GM18909 (cell line): Measurements from ENCODE around the gene C1QTNF1.
"Not testable (repeated sequence)": the region's sequence is repeated elsewhere in the genome, so short reads cannot be mapped to it uniquely, and the experiment has no call there.

Source experiments
- ATAC-seq: cut with Tn5 transposase; IDR thresholded peaks from one replicate; pipeline ENCODE4 v1.9.1; 2021; ENCODE audit warnings: mild to moderate bottlenecking; ENCODE audit not compliant: unreplicated experiment, poor library complexity

Gene C1QTNF1

DNA sequence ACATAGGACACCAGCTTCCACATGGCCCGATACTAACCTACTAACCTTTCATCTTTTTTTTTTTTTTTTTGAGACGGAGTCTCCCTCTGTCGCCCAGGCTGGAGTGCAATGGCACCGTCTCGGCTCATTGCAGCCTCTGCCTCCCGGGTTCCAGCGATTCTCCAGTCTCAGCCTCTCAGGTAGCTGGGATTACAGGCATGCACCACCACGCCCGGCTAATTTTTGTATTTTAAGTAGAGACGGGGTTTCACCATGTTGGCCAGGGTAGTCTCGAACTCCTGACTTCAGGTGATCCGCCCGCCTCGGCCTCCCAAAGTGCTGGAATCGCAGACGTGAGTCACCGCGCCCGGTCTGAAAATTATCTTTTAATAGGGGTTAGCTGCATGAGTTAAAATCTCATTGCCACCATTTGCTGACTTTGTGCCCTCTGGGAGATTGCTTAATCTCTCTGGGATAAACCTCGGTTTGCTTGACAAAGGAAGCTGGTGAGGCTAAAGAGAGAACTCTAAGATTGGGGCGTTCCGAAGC lies 50.2 kb downstream of the C1QTNF1 start:
- ATAC-seq: not testable (repeated sequence)

DNA sequence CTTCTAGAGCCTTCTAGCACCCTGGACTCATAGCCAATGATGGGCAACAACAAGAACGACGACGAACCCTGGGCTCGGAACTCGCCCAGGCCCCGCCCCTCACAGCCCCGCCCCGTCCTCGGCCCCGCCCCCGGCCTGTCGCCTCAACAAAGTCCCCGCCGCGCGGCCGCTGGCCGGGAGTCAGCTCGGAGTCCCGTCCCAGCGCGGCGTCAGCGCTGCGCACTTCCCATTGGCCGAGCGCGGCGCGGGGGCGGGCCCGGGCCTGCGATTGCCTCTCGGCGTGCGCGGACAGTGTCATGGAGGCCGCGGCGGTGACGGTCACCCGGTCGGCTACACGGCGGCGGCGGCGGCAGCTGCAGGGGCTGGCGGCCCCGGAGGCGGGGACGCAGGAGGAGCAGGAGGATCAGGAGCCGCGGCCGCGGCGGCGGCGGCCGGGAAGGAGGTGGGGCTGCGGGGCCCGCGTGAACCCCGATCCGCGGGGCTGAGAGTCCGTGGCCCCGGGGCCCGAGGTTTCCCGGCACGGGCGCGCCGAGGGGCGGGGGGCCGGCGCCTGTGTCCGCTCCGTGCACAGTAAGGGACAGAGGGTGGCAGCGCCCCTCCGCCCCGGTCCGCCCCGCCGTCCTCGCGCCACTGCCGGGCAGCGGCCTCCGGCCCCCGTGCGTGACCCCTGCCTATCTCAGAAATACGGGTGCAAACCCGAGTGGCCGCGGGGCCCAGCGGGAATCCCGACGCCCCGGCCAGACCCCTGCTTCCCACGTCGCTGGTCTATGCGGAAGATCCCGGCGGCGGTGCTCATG lies 50.9 kb downstream of the C1QTNF1 start, which contains the start of gene ENGASE:
ENGASE (plus strand) TSS at position 176 of the 797 bp plus-strand sequence; CDS start at position 297, 121 bp downstream.
- peak; percentile 94 for ATAC-seq

DNA sequence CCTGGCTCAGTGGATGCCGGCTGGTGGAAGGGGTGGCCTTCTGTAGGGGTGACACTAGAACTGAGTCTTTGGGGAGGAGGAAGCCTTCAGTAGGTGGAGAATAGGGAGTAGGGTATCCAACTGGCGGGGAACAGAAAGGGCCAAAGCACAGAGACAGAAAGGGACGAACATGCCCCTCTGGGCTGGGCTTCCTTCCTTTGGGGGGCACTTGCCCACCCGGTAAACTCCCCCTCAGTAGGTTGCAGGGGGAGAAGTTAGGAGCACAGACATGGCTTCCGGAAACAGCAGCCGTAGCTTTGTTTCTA lies 51.4 kb downstream of the C1QTNF1 start:
- ATAC-seq: no peak

DNA sequence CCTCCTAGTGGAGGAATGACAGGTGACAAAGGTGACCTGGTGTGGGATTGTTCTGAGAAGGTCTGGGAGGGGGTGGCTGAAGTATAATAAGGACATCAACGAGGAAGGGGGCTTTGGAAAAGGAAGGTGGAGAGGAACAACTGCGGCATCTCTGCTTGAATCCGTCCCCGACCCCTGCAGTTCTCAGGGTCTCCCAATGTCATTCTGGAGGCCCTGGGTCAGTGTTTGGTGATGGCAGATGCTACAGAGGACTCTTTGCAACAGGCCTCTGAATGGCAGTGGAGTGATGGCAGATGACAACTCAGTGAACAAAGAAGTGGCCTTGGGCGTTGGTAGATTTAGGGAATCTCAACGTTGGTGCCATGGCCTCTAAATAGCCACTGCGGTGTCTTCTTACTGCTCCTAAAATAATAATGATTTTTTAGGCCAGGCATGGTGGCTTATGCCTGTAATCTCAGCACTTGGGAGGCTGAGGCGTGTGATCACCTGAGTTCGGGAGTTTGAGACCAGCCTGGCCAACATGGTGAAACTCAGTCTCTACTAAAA lies 52.0 kb downstream of the C1QTNF1 start:
- no peak for ATAC-seq

DNA sequence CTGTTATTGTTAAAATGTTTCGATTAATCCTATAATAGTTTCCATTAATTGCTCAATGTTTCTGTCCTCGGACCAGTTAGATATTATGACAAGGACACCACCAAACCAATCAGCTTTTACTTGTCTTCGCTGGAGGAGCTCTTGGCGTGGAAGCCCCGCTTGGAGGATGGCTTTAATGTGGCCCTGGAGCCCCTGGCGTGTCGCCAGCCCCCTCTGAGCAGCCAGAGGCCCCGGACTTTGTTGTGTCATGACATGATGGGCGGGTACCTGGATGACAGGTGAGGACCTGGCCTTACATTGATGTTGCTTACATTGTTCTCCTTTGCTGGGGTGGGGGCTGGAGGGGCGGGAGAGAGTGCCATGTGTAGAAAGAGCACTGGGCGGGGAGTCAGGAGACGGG lies 53.6 kb downstream of the C1QTNF1 start:
- ATAC-seq: no peak

DNA sequence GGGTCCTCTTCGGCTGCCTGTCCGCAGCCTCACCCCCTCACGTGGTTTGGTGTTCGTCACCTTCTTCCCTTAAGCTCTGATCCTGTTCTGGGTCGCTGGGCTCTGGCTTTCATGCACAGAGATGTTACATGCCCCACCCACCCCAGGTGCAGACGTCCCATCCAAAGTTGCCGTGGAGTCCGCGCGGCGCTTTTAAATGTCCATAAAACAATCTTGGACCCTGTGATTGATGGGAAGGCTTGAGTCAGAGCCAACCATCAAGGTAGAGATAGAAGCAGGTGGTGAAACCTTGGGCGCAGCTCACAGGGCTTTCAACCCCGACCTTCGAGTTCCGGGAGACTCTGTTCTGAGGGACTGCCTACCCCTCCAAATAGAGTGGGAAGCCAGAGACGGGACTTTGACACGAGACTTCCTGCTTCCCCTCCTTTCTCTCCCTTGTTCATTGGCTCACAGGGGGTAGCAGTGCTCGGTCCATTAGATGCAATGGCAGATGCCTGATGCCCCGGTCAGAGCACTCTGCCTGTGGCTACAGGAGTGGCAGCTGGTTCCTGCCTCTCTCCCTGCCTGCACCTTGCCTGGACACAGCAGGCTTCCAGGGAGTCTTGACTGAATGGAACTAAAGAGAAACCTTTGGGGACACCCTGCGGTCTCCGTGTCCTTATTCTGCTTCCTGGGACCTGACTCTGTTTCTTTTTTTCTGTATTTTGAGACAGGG lies 54.7 kb downstream of the C1QTNF1 start:
- no peak for ATAC-seq

DNA sequence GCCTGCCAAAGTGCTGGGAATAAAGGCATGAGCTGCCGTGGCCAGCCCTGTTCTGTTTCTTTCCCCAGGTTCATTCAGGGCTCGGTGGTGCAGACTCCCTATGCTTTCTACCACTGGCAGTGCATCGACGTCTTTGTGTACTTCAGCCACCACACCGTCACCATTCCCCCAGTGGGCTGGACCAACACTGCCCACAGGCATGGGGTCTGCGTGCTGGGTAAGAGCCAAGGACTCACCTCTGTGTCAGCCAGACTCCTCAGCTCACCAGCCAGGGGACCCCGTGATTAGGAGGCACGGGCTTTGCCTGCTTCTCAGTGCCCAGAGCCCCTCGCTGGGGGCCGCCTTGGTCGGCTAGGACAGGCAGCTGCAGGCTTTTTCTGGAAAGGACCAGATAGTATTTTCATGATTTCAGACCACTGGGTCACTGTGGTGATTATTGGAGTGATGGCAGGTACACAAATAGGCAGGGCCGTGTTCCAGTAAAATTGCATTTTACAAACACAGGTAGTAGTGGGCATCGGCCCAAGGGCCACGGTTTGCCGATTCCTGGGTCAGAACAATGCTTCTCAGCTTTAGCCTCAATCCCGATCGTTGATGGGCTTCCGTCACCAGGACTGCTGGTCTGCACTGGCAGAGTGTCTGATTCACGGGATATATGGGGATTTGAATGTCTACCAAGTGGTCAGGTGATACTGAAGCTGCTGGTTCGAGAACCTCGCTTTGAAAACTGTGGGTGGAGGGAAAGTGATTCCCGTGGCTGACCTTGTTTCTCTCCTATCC lies 55.6 kb downstream of the C1QTNF1 start:
- no peak for ATAC-seq

DNA sequence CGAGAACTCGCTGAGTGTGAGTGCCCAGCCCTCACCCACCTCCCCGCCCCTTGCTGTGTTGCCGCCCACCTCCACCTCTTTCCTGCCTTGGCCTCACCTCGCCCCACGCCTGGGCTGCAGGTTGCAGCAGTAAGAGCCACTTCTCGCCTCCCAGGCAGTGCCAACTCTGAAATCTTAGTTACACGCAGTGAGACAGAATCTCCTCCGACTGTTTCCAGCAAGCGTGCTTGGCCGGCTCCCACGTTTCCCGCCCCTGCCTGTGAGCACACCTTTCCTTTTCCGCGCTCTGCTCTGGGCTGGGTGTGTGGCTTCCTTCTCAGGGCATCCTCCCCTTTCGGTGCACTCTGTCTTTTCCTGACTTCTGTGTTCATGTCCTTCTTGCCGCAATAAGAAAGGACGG lies 56.4 kb downstream of the C1QTNF1 start:
- no peak for ATAC-seq

DNA sequence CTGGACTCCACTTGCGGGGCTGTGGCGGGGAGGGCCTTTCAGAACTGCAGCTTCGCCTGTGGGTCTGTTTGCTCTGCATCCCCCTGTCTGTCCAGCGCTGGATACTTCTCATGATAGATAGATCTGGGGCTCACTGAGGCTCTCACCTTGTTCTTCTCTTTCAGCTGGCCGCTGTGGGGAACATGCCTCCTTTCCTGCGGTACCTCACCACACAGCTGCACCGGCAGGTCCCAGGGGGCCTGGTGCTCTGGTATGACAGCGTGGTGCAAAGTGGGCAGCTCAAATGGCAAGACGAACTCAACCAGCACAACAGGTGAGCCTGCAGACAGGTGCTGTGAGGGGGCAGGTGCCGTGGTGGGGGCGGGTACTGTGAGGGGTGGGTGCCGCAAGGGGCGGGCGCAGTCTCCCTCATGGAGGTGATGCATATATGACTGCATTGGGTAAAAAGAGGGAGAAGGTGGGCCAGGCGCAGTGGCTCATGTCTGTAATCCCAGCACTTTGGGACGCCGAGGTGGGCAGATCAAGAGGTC lies 56.9 kb downstream of the C1QTNF1 start:
- ATAC-seq: no peak

DNA sequence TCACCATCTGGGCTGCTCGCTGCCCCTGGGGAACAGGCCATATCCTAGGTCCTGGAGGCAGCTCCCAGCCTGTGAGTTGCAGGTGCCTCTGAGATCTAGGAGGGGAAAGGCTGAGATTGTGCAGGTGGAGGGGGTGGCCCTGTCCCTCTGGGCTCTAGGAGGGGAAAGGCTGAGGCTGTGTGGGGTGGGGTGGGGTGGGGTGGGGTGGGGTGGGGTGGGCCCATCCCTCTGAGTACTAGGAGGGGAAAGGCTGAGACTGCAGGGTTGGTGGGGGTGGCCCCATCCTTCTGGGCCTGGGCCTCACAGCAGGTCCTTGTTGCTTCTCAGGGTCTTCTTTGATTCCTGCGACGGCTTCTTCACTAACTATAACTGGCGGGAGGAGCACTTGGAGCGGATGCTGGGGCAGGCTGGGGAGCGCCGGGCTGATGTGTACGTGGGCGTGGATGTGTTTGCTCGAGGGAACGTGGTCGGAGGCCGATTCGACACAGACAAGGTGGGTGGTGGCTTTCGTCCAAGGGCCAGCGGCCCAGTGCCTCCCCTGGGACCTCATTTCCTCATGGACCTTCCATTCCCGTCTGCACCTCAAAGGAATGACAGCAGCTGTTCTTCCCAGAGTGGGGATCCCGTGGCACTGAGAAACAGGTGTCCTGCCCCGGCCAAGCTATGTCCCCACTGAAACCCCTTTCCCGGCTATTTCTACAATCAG lies 57.8 kb downstream of the C1QTNF1 start:
- ATAC-seq: no peak

DNA sequence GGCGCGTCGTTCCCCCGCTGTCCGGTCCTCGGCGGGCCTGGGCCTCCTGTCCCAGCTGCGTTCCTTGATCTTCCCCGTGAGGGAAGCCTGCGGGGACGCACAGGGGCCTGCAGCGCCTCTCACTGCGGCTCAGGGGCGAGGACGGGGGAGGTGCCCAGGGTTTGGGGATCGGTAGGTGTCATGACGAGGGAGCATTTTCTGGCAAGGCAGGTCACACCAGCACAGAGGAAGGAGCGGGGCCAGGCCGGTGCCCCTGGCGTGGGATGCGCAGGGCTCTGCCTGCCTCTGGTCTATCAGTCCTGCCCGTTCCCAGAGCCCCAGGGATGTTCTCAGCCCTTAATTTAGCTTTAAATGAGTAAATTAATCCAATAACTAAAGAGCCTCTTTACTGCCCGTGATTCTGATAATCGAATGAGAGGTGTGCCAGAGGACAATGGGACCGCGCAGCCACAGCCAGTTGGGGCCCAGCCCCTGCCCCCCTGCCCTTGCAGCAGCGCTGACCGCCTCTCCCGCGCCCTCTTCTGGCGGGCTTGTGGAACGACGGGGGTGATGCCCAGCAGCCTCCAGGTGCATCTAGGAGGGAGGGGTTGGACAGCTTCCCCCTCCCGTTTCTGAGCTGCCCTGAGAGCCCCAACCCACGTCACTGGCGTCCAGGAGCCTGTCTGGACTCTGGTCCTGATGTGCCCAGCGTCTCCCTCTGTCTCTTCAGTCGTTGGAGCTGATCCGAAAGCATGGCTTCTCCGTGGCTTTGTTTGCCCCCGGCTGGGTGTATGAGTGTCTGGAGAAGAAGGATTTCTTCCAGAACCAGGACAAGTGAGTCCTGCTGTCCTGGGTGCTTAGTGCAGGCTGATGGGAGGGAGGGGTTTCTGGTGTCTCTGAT lies 58.6 kb downstream of the C1QTNF1 start:
- no peak for ATAC-seq

DNA sequence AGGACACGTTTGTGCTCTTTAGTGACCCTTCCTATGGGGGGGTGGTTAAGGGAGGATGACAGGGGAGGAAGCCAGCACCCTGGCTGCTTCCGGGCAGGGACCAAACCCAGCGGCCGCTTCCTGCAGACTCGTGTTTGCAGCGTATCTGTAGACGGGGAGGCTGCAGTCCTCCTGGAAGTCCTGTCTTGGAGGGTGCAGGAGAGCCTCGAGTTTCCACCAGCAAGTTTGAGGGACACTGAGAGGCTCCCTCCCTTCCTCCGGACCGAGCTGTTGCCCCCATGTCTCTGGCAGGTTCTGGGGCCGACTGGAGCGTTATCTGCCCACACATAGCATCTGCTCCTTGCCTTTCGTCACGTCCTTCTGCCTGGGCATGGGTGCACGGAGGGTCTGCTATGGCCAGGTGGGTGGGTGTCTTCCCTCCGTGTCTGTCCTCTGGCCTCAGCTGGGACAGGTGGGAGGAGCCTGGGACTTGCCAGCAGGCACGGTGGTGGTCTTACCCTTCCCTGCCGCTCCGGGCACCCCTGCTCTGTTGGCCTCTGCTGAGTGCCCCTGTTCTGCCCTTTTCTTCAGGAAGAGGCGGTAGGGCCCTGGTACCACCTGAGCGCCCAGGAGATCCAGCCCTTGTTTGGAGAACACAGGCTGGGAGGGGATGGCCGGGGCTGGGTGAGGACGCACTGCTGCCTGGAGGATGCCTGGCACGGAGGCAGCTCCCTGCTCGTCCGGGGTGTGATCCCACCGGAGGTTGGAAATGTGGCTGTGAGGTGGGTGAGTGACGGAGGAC lies 59.4 kb downstream of the C1QTNF1 start:
- no peak for ATAC-seq

DNA sequence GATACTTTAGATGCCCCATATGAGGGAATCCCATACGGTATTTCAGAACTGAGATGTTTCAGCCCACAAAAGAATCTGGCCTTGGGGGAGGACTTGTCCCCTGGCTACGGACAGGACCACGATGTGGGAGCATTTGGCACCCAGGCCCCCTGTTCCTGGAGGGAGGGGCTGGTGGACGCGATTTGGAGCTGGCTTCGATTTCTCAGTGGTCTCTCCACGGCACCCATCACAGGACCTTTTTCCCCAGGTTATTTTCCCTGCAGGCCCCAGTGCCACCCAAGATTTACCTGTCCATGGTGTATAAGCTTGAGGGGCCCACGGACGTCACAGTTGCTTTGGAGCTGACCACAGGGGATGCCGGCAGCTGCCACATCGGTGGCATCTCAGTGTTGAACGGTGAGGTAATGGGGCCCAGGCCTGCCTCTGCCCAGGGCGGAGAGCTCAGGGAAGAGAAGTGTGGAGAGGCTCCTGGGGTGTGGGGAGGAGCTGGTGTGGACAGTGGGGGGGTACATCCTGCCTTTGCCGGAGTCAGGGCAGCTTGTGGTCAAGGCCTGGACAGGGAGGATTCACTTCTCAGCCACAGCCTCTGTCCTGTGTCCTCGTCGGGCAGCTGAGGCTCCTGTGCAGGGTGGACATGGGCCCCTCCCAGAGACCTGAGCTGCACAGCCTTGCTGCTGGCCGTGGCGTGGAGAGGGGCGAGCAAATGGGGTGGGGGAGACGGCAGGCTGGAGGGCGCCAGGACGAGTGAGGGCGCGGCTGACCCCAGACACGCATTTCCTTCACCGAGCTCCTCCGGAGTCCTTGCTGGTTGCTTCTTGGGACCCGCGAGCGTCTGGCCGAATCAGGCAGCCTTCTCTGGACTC lies 60.6 kb downstream of the C1QTNF1 start:
- ATAC-seq: no peak

DNA sequence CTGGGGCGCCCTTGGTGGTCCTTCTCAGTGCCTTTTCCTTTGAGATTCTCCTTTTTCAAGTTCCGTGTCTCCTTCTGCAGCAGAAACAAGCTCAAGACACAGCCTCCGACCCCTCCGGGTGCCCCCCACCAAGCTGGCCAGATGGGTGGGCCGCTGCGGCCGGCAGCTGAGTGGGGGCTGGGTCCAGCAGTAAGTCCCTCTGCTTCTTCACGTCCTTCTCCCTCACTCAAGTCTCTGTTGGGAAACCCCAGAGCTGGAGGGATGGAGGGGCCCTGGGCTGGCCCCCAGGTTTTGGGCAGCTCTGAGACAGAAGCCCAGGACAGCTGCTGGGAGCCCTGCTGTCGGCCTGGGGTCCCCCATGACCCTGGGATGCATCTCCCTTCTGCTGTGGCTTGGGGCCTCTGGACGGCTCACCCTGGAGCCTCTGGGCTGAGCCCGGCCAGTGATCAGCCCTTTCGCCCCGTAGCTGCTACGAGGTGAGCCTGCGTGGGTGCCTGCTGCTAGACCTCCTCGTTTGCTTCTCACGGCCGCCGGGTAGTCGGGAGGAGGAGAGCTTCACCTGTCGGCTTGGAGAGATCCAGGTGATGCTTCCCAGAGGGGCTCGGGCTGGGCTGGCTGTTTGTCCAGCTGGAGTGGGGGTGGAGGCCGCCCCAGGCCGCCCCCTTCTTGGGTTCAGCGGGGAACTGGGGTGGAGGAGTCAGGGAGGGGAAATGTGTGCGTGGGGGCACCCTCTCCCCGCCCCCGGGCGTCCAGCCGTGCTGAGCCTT lies 61.4 kb downstream of the C1QTNF1 start:
- no peak for ATAC-seq

DNA sequence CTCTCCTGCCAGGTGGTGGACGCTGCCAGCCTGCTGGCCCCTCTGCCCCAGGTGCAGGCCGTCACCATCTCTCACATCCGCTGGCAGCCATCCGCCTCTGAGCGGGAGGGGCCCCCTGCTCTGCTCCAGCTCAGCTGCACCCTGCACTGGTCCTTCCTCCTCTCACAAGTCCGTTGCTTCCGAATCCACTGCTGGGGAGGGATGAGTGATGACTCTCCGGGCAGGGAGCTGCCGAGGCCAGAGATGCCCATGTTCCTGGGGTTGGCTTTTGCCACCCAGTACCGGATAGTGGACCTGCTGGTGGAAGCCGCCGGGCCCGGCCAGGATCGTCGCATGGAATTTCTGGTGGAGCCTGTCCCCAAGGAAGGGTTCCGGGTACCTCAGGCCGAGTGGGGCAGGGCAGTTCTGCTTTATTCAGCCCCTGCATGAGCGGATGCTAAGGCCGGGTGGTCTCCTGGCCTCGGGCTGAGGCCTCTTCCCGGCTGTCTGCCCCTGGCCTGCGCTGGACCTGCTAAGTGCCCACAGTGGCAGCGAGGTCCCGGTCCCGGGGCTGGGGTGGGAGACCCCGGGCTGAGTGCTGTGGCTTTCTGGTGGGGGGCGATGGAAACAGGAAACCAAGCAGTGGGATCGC lies 62.1 kb downstream of the C1QTNF1 start:
- no peak for ATAC-seq
